Keratinocyte (primary cell): ENCODE data around the gene ZNF862. TPM values are rescaled to one million over a fixed set of nuclear protein-coding genes. Genes with fewer than 3 reads are reported as not detected.

Experiments
- DNase-seq: peaks from one replicate; pipeline ENCODE4 v3.0.0-alpha.2; 2011; ENCODE audit warnings: low read depth, missing footprints, low spot score
- FAIRE-seq: peaks from 2 replicates; lab custom pipeline; 2011; peaks lifted over from hg19 to GRCh38; lab: Jason Lieb, UNC
- H2AFZ ChIP-seq: 2 replicates; pipeline ENCODE4 v1.6.0; 2012; ENCODE audit warnings: low read length, control low read depth, inconsistent platforms; ENCODE audit not compliant: control insufficient read depth
- H3K27ac ChIP-seq: 2 replicates; pipeline ENCODE4 v1.5.1; 2011; ENCODE audit warnings: low read length; ENCODE audit not compliant: control insufficient read depth, insufficient read depth
- H3K27me3 ChIP-seq: 3 replicates; pipeline ENCODE4 v1.6.0; 2011; ENCODE audit warnings: low read length; ENCODE audit not compliant: control insufficient read depth, insufficient read depth; ENCODE audit errors: extremely low read depth
- H3K36me3 ChIP-seq, 2 experiments: 2 replicates in 1 of 2; 3 replicates in 1 of 2; pipeline ENCODE4 v1.5.1; 2011; ENCODE audit warnings: low read length in 2 of 2, mild to moderate bottlenecking in 1 of 2; ENCODE audit not compliant: control insufficient read depth in 2 of 2, insufficient read depth in 2 of 2; ENCODE audit errors: extremely low read depth in 1 of 2
- H3K4me1 ChIP-seq: 3 replicates; pipeline ENCODE4 v1.5.1; 2011; ENCODE audit warnings: low read length; ENCODE audit not compliant: control insufficient read depth, insufficient read depth; ENCODE audit errors: extremely low read depth
- H3K4me2 ChIP-seq: 3 replicates; pipeline ENCODE4 v1.6.0; 2011; ENCODE audit warnings: low read depth, low read length; ENCODE audit not compliant: control insufficient read depth, insufficient read depth; ENCODE audit errors: extremely low read depth
- H3K4me3 ChIP-seq, 3 experiments: fragments of 200-600 bp in 1 of 3; sonication (generic) in 1 of 3; 2 replicates in 2 of 3; 3 replicates in 1 of 3; pipeline ENCODE4 v1.5.1; 2011 to 2016; ENCODE audit warnings: low read length in 3 of 3, mild to moderate bottlenecking in 3 of 3, control low read depth in 2 of 3, inconsistent platforms in 1 of 3, low read depth in 1 of 3, mixed read lengths in 1 of 3, mixed run types in 1 of 3, moderate library complexity in 1 of 3; ENCODE audit not compliant: control insufficient read depth in 2 of 3, insufficient read depth in 2 of 3; ENCODE audit errors: extremely low read depth in 1 of 3
- H3K79me2 ChIP-seq: 2 replicates; pipeline ENCODE4 v1.6.0; 2012; ENCODE audit warnings: low read length; ENCODE audit not compliant: control insufficient read depth, insufficient read depth
- H3K9ac ChIP-seq: 3 replicates; pipeline ENCODE4 v1.6.0; 2011; ENCODE audit warnings: low read length; ENCODE audit not compliant: control insufficient read depth, insufficient read depth; ENCODE audit errors: extremely low read depth
- H3K9me1 ChIP-seq: 3 replicates; pipeline ENCODE4 v1.6.0; 2011; ENCODE audit warnings: low read length; ENCODE audit not compliant: control insufficient read depth, insufficient read depth; ENCODE audit errors: extremely low read depth
- H3K9me3 ChIP-seq: 2 replicates; pipeline ENCODE4 v1.5.1; 2012; ENCODE audit warnings: low read depth, low read length; ENCODE audit not compliant: control insufficient read depth
- H4K20me1 ChIP-seq: 3 replicates; pipeline ENCODE4 v1.6.0; 2011; ENCODE audit warnings: low read length; ENCODE audit not compliant: control insufficient read depth, insufficient read depth; ENCODE audit errors: extremely low read depth
- EZH2 ChIP-seq: IDR thresholded peaks from one replicate; pipeline ENCODE4 v1.6.1; 2012; ENCODE audit warnings: inconsistent platforms, mild to moderate bottlenecking, low read length, moderate library complexity
- dilution Hi-C: fragments of 300-500 bp; cut with MboI; formaldehyde crosslinking; loops from one replicate; pipeline ENCODE4 v1.7.0; 2020; ENCODE audit warnings: low sequenced_read_pairs; ENCODE audit not compliant: extremely low pct_ligation_motif_present
- polyA plus RNA-seq, 5 experiments: library from polyadenylated mRNA; depleted of rRNA in 3 of 5; stranded (reverse) in 3 of 5; stranded (forward) in 1 of 5; unstranded in 1 of 5; fragments of >200 nt; gene quantifications; 1 replicate in 1 of 5; 2 replicates in 3 of 5; 3 replicates in 1 of 5; pipeline versions ENCODE4 v1.2.1 to v1.2.3, GENCODE V29; 2011 to 2012; ENCODE audit warnings: missing spikeins in 2 of 5, low read depth in 1 of 5, low replicate concordance in 1 of 5
- TF ChIP-seq, protein P1 (sequence below), 3 experiments: IDR thresholded peaks in 1 of 3; conservative IDR thresholded peaks in 1 of 3; optimal IDR thresholded peaks in 1 of 3; 2 replicates in 2 of 3; 3 replicates in 1 of 3; pipeline versions ENCODE3 to v1.5.1; 2011; ENCODE audit warnings: low read length in 3 of 3, mild to moderate bottlenecking in 3 of 3, moderate library complexity in 2 of 3, control low read depth in 1 of 3, inconsistent platforms in 1 of 3; ENCODE audit not compliant: insufficient read depth in 2 of 3; ENCODE audit errors: extremely low read depth in 1 of 3

Gene ZNF862
- polyA plus RNA-seq, 1 donor (not counting 4 experiments of a cell fraction or from before 2014, with no cell fraction given): 10.1 TPM

DNA sequence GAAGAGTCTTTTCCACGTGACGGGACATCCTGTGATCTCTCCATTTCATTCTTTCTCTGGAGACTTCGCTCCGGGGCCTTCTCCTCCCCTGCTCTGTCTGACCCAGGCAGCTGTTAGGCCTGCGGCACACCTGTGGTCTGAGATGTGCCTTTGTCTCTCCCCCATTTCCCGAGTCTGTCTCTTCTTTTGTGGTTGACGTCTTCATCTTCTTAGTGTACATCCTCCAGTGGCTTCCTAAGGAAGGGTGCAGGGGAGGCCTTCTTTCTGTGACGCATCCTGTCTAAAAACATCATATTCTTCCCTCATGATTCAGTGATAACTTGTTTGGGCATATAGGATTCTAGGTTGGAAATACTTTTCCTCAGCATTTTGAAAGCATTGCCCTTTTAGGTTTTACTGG is 18.4 kb downstream of the ZNF862 start:
- dilution Hi-C loops: no loop called here
- Histone ChIP-seq H2AFZ (no peak overlapping the region), H3K79me2 (no peaks in the 10 kb centered on the region), H3K9me1 (no peaks in the 10 kb centered on the region), H3K36me3 (peaks cover 0 to 5% of the 10 kb centered on the region in 2 experiments), H3K9me3 (no peaks in the 10 kb centered on the region), H3K4me1 (peaks cover 13% of the 10 kb centered on the region), H3K27me3 (no peaks in the 10 kb centered on the region), H3K9ac (no peak overlapping the region), H3K4me3 (no peak overlapping the region), H4K20me1 (no peaks in the 10 kb centered on the region), H3K27ac (no peak overlapping the region), H3K4me2 (no peak overlapping the region)
- FAIRE-seq: no peak
- no peak for DNase-seq
- TF ChIP-seq, protein P1, sequence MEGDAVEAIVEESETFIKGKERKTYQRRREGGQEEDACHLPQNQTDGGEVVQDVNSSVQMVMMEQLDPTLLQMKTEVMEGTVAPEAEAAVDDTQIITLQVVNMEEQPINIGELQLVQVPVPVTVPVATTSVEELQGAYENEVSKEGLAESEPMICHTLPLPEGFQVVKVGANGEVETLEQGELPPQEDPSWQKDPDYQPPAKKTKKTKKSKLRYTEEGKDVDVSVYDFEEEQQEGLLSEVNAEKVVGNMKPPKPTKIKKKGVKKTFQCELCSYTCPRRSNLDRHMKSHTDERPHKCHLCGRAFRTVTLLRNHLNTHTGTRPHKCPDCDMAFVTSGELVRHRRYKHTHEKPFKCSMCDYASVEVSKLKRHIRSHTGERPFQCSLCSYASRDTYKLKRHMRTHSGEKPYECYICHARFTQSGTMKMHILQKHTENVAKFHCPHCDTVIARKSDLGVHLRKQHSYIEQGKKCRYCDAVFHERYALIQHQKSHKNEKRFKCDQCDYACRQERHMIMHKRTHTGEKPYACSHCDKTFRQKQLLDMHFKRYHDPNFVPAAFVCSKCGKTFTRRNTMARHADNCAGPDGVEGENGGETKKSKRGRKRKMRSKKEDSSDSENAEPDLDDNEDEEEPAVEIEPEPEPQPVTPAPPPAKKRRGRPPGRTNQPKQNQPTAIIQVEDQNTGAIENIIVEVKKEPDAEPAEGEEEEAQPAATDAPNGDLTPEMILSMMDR (optimal IDR thresholded peaks at IDR 0.05 in 1 of 3, IDR thresholded peaks at IDR 0.05 in 1 of 3, conservative IDR thresholded peaks at IDR 0.05 in 1 of 3; ENCODE audit: extremely low read depth in 1 of 3, insufficient read depth in 2 of 3, low read length in 3 of 3): no peak
- no peak for TF ChIP-seq EZH2

- dilution Hi-C loops: no loop called here
- no peak for FAIRE-seq
- Histone ChIP-seq H3K36me3 (peaks cover 0 to 11% of the 10 kb centered on the region in 2 experiments), H4K20me1 (no peaks in the 10 kb centered on the region), H3K27ac (no peak overlapping the region), H3K79me2 (no peaks in the 10 kb centered on the region), H3K27me3 (no peaks in the 10 kb centered on the region), H3K9me3 (no peaks in the 10 kb centered on the region), H3K4me3 (no peak overlapping the region), H3K4me2 (no peak overlapping the region), H3K9me1 (no peaks in the 10 kb centered on the region), H3K9ac (no peak overlapping the region), H3K4me1 (peaks cover 13% of the 10 kb centered on the region), H2AFZ (no peak overlapping the region)
- DNase-seq: no peak
- TF ChIP-seq, protein P1 (optimal IDR thresholded peaks at IDR 0.05 in 1 of 3, IDR thresholded peaks at IDR 0.05 in 1 of 3, conservative IDR thresholded peaks at IDR 0.05 in 1 of 3; ENCODE audit: extremely low read depth in 1 of 3, insufficient read depth in 2 of 3, low read length in 3 of 3): no peak
- TF ChIP-seq EZH2: no peak
These were observed 21.2 kb downstream of the ZNF862 start for GRCh38 chr7:149859369-149859768.
